Globus pallidus (tissue), 1 donor: ENCODE measurements around the gene TNKS1BP1.
"Not testable (repeated sequence)": the region's sequence is repeated elsewhere in the genome, so short reads cannot be mapped to it uniquely, and the experiment has no call there.

Source experiments
- DNase-seq: peaks from one replicate; pipeline ENCODE4 v3.0.0-alpha.2; 2015; ENCODE audit warnings: low spot score

The TNKS1BP1 gene

DNA sequence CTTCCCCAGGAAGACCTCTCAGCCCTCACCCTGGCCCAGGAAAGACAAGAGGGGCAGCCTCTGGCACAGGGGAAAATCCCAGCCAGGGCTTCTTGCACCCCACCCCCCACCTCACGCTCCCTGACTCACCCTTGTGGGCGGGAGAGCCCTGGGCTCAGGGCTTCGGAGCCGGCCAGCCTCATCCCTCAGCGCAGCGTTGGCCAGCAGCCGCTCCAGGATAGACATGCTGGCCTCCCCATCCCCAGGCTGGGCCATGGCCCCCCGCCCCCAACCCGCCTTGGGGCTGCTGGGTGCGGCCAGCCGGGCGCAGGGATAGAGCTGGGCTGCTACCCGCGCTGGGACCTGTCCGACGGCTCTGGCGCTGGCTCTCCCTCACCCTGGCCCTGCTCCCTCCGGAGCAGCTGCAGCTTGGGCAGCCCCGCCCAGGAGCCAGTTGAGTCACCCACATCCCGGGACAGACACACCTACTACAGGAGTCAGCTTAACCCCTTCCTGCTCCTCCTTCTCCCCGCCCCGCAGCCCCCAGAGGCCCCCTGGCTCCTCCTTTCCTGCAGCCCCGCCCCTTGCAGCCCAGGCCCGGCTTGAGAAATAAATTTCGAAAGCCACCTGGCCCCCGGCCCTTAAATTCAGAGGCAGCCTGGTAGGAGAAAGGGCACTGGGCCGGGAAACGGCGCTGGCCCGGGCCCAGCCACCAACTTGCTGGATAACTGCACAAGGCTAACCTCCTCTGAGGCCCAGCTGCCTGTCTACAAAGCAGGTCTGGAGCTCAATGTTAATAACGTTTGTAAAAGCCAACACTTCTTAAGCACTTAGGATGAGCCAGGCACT lies 13.4 kb downstream of the TNKS1BP1 start:
- peak; percentile 54 for DNase-seq

- DNase-seq = no peak
Observed at GRCh38 chr11:57310630-57311086, 14.1 kb downstream of the TNKS1BP1 start.

- no peak for DNase-seq
Observed at GRCh38 chr11:57310091-57310490, 14.7 kb downstream of the TNKS1BP1 start.

- no peak for DNase-seq
Observed at GRCh38 chr11:57309106-57310059, 15.4 kb downstream of the TNKS1BP1 start.

DNA sequence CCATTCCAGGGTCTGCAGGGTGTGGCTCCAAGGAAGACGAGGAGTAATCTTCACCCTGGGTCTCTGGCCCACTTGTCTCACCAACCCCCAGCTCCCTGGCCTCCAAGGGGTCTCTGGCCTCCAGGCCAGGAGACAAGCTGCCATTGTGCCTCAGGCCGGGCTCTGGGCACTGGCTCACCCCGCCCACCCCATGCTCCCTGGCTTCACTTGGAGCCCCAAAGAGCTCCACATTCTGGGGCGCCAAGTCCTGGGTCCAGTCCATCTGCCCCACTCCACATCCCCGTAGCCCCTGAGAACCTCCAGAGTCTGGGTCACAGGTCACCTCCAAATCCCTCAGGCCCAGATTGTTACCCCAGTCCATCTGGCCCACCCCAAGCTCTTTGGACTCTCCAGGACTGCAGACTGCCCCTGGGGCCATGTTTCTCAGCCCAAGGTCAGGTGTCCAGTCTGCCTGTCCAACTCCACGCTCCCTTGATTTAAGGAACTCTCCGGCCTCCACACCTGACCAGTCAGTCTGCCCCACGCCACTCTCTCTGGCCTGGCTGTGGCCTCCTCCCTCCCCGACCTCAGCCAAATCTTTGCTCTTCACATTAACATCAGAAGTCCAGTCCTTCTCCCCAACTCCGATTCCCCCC lies 16.2 kb downstream of the TNKS1BP1 start:
- no peak for DNase-seq

DNA sequence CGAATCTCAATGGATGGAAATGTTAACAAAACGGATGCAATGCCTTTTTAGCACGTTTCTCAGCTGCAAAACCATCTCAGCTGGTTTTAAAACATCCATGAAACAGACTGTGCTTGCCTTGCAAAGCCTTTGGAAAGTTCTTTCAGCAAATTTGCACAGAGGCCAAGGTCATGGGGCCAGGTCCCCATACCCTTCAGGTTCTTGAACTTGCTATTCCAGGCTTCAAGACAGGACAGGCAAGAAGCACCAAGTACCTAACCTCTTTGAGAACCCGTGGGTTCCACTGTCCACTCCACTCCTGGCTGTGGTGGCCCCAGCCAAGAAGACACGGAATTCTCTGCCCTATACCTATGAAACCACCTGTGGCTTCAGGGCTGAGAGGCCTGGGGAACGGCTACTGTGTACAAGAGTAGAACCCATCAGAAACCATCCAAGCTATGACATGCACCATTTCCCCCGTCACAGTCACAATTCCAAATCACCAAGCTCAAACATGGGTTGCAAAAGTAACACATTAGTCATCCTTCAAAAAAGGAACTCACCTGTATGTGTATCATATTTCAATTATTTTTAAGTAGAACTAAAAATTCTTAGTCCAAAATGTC lies 17.0 kb downstream of the TNKS1BP1 start:
- DNase-seq = no peak

GRCh38 chr11:57306940-57307565 lies 17.7 kb downstream of the TNKS1BP1 start:
- no peak for DNase-seq

DNA sequence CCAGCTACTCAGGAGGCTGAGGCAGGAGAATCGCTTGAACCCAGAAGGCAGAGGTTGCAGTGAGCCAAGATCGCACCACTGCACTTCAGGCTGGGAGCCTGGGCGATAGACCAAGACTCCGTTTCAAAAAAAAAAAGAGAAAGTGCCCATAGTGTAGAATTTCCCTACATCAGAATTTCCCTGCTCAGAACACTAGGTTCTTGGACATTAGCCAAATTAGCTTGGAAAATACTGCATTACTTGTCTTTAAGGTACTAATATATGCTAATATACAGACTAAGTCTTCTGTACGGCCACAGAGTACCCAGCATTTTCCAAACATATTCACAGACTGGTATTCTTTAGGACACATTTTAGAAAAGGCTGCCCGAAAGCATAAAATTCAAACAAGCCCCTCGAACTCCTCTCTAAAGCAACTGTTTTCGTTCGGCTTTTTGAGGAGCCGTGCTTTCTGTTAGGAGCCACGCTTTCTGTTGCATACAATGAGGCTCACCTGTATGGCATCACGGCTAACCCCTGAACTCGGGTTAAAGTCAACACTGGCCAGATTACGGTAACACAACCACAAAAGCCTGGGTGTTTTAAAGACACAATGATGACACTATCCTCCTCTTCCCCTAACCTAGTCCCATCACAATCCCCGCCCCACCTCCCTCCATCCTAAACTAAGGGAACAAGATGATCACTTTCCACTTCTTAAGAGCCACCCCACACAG lies 18.4 kb downstream of the TNKS1BP1 start:
- DNase-seq = no peak

DNA sequence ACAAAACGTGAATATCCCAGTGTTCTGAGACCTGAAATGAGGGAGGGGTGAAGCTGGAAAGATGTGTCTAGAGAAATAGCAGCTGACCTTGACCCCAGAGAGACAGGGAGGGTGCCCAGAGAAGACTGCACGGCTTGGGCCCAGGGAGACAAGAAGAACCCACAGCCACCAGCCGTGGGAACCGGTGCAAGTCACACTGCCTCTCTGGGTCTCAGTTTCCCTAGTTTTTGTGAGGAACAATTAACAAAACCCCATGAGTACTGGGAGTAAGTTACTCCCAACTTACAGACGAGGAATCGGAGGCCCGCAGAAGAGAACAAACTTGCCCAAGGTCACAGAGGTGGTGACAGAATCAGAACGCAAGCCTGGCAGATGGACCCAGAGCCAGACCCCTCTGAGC lies 19.2 kb downstream of the TNKS1BP1 start:
- DNase-seq = no peak

DNA sequence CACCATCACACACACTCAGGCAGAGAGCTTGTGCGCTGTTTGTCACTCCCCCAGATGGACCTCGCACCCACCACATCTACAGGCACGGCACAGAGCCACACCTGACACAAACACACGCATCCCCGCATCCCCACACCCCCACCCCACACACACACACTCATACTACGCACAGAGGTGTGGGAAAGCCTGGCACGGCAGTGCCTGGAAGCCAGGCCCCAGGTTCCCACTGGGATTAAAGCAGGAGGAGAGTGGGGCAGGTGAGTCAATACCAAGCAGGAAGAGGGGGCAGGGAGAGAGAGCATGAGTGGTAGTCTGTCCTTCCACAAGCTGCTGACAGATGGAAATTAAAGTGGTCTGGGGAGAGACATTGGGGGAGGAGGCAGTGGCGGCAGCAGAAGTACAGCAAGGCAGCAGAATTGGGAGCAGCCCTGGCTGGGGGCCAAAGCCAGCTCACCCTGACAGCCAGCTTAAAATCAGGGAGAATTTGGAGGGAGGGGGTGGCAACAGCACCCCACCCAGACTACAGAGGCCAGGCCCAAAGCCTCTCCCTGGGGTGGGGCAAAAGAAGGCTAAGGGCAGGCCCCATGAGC lies 20.7 kb downstream of the TNKS1BP1 start:
- no peak for DNase-seq

DNA sequence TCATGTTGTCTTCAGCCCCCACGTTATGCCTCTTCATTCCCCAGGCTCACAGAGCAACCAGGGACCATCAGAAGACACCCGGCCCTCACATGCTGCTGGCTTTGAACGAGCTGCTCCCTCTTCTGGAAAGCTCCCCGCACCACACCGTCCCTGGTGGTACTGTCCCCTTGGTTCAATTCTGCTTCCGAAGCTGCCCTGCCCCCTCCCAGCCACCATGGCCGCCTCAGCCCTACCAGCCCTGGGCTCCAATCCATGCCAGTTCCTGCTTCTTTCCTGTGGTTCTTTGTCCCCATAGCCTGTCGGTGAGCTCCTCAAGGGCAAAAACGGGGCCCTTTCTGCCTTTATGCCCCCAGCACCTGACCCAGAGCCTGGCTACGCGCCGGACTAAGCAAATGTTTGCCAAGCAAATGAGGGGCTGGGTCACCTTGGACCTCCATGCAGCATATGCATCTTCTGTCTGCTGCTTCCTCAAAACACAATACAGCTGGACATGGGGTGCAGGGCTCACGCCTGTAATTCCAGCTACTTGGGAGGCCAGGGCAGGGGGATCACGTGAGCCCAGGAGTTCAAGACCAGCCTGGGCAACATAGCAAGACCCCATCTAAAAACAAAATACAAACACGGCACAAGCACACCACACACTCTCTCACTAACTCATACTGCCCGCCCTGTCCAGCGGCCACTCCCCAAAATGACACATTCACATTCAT lies 21.3 kb downstream of the TNKS1BP1 start:
- DNase-seq = no peak

DNA sequence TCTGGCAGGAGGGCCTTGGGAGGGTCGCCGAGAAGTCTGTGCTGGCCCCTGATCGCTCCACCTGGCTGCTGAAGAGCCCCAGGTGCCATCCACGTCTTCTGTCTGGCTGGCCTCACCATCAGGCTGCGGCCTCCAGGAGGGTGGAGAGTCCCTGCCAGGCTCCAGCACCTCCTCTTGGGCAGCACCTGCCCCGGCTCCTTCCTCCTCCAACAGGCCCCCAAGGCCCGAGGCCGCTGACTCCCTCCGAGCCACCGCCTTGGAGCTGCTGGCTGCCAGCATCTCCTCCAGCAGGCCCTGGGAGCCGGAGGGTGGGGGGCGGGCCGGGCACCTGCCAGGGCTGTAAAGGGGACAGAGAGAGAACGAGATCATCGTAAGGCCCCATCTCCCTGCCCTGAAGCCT lies 22.3 kb downstream of the TNKS1BP1 start:
- DNase-seq = no peak

GRCh38 chr11:57301711-57302423 lies 22.9 kb downstream of the TNKS1BP1 start:
- no peak for DNase-seq

GRCh38 chr11:57300785-57301184 lies 24.0 kb downstream of the TNKS1BP1 start:
- DNase-seq = no peak

- DNase-seq = no peak
Observed at GRCh38 chr11:57299150-57299737, 25.5 kb downstream of the TNKS1BP1 start.

- DNase-seq = no peak
Observed at GRCh38 chr11:57297221-57297620, 27.5 kb downstream of the TNKS1BP1 start.

GRCh38 chr11:57296205-57296604 lies 28.5 kb downstream of the TNKS1BP1 start:
- not testable (repeated sequence) for DNase-seq
